Dermis blood vessel endothelial cell (primary cell): ENCODE measurements around the gene FMN2. TPM values are rescaled to one million over a fixed set of nuclear protein-coding genes. Genes with fewer than 3 reads are reported as not detected.

Experiments used
- DNase-seq: peaks from one replicate; pipeline ENCODE4 v3.0.0; 2010
- total RNA-seq: library from RNA; depleted of rRNA; stranded (reverse); fragments of >200 nt; gene quantifications from 2 replicates; pipeline ENCODE4 v1.2.3, GENCODE V29; 2014

The FMN2 gene
- total RNA-seq = 0.14 and 1.5 TPM in 2 replicates

DNA sequence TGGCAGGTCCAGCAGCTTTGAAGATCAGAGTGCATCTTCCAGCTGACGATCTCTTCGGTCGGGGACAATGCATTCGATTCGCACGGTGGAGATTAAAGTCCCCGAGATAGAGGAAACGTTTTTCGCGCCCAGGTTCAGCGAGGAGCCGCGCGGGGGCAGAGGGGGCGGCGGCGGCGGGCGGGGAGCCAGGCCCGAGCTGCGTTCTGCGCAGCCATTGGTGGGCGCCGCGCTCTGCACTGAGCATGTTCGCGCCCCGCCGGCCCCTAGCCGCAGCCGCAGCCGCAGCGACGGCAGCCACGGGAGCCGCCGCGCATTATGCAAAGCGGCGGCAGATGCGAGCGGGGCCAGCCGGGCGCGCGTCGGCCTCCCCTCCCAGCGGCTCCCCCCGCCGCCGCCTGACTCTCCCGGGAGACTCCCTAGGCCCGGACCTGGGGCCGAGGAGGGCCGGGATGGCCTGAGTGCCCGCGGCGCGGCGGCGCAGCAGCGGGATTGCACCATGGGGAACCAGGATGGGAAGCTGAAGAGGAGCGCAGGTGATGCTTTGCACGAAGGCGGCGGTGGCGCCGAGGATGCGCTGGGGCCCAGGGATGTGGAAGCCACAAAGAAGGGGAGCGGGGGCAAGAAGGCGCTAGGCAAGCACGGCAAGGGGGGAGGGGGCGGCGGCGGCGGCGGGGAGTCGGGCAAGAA lies at the start of gene FMN2:
FMN2 (plus strand) TSS at position 270 of the 687 bp plus-strand sequence; CDS start at position 497, 227 bp downstream.
- DNase-seq = peak; percentile 6

DNA sequence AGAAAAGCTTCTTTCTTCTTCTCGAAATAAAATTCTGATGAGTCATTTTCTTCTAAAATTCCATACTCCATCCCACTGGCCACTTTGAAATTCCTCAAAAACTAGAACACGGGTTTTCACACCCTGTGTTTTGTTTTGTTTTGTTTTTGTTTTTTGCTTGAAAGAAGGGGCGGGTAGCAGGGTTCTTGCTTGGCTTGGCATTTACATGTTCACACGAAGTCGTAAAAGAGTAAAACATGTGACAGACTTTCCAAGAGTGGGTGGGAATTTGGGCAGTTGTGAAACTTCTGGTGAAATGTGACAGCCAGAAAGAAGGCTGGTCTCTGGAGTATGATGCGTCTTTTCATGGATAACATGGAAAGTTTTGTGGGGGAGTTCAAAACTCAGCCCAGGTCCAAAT lies 47.1 kb upstream of the FMN2 start:
- DNase-seq = no peak

DNA sequence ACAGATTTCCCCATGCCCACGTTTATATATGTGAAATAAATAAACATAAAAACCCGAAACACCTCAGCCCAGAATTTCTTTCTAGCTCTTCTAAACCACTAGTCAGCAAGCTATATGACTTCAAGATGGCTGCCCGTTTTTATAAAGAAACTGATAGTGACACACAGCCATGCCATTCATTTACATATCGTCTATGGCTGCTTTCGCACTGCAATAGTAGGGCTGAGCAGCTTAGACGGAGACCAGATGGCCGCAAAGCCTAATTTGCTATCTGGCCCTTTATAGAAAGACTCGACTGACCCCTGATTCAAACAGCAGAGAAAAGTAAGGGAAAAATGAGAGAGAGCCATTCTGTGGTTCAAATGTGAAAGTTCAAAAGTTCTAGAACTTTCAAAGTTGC lies 45.7 kb upstream of the FMN2 start:
- no peak for DNase-seq

DNA sequence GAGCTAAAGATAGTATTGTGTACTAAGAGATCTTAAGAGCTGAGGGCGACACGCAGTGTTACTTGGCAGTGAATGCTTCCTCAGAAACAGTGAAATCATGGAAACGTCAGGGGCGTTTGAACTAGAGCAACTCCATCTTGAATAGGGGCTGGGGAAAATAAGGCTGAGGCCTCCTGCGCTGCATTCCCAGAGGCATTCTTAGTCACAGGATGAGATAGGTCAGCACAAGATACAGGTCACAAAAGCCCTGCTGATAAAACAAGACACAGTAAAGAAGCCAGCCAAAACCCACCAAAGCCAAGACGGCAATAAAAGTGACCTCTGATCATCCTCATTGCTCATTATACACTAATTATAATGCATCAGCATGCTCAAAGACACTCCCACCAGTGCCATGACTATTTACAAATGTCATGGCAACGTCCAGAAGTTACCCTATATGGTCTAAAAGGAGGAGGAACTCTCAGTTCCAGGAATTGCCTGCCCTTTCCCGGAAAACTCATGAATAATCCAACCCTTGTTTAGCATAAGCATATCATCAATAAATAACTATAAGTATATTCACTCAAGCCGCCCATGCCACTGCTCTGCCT lies 37.5 kb upstream of the FMN2 start:
- DNase-seq = no peak

DNA sequence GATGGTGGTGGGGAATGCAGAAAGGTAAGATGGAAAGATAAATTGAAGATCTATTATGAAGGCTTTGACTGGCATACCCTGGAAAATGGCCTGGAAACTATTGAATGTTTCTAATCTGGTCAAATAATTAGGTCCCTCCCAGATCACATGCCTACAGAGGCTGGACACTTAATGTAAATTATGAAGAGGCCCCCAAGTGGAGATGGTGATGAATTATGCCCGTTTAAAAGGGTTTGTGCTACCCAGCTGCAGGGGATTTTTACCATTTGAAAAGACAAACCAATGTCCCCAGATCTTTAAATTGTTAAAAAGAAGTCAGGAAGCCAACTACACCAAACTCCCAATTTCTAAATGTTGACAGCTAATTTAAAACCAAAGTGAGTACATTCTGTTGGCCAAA lies 35.7 kb upstream of the FMN2 start:
- DNase-seq = no peak

DNA sequence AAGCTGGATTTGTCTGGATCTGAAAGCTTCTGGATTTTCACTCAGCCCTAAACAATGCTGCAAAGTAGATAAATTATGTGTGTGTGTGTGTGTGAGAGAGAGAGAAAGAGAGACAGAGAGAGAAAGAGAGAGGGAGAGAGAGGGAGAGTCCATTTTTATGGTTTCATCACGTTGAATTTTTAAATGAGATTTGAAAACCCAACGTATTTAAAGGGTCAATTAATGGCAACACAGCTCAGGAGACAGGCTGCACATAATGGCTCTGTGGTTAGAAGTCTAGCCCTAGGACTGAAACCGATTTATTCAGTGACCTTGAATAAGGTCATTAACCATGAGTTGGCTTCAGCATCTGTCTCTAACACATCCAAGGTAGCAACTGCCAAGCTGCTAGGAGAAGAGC lies 35.3 kb upstream of the FMN2 start:
- no peak for DNase-seq

DNA sequence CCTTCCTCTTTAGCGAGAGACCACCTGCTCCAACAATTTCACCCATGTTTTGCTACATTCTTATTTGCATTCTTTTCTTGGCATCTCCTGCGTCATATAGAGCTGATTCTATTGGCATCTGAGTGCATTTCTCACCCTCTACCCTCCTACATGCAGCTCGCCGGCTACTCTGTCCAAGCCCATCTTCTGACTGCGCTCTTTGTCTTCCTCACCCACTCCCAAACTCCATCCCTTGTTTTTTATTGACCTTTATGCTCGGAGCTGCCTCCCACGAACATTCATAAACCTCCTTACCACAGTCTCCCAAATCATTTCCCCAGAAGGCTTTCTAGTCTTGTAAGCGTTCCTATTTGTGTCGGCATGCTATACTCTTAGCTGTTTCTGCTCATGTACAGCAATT lies 33.6 kb upstream of the FMN2 start:
- no peak for DNase-seq

DNA sequence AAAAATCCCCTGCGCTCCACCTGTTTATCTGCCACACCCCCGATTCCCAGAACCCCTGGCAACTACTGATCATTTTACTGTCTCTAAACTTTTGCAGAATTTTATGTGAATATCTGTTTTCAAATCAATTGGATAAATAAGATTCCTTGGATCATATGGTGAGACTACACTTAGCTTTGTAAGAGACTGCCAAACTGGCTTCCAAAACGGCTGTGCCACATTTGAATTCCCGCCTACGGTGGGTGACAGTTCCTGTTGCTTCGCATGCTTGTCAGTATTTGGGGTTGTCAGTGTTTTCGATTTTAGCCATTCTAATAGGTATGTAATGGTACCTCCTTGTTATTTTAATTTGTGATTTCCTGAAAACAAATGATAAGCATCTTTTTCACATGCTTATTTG lies 22.7 kb upstream of the FMN2 start:
- DNase-seq = no peak

DNA sequence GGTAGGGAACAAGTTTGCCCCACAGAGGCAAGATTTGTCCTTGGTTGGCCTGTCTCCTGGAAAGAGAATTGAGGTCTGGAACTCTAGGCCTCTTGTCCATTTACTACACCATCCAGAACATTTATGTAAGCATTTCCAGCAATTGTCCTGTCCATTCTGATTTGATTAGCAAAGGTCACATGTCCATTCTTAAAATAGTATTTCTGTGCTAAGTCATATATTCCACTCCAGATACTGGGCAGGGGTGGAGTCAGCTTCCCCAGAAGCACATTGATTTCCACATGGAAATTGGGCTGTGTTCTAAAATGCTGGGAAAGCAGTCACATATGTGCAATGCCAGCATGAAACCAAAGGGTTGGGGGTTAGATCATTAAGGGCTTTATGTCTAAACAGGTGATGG lies 21.5 kb upstream of the FMN2 start:
- DNase-seq = peak; percentile 34

DNA sequence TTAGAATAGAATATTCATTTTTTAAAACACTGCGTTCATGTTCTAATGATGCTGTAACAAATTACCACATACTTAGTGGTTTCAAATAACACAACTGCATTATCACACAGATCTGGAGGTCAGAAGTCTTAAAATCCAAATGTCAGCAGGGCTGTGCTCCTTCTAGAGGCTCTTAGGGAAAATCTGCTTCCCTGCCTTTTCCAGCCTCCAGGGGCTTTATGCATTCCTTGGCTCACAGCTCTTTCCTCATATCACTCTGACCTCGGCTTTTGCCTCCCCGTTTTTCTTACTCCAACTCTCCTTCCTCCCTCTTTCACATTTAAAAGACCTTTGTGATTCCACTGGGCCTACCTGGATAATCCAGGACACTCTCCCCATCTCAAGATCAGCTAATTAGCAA lies 18.6 kb upstream of the FMN2 start:
- no peak for DNase-seq

DNA sequence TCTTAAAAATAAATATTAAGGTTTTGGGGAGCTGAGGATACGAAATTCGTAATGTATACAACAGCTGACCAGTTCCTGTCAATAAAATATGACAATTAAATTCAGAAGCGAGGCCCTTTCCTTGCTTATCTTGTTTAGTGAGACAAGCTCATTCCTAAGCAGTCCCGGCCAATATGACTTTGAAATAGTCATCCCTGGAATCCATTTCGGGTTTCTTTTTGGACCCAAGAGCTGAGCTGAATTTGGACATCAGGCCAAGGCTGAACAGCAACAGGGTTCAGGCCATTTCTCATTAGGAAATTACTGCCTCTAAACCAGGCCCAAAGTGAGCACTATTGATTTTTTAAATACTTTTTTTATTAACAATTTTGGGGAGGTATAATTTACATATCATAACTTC lies 17.3 kb upstream of the FMN2 start:
- DNase-seq = no peak

DNA sequence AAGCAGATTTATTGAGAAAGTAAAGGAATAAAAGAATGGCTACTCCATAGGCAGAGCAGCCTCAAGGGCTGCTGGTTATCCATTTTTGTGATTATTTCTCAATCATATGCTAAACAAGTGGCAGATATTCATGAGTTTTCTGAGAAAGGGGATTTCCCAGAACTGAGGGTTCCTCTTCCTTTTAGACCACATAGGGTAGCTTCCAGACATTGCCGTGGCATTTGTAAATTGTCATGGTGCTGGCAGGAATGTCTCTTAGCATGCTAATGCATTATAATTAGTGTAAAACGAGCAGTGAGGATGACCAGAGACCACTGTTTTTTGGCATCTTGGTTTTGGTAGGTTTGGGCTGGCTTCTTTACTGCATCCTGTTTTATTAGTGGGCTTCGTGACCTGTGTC lies 16.8 kb upstream of the FMN2 start:
- DNase-seq = no peak

DNA sequence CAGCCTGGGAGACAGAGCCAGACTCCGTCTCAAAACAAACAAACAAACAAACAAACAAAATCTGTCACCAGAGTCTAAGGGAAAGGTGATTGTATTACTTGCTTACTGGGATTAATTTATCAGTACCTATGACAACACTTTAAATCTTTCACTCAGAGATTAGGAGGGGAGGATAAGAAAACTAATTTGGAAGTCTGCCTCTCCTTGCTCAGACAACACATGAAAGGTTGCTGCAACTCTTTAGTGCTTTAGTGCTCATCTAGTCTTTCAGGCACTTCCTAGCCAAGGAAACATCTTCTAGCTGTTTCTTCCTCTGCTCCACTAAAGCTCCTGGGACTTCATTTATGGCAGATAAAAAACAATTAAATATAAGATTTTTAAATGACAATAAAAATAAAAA lies 7.3 kb upstream of the FMN2 start:
- no peak for DNase-seq

DNA sequence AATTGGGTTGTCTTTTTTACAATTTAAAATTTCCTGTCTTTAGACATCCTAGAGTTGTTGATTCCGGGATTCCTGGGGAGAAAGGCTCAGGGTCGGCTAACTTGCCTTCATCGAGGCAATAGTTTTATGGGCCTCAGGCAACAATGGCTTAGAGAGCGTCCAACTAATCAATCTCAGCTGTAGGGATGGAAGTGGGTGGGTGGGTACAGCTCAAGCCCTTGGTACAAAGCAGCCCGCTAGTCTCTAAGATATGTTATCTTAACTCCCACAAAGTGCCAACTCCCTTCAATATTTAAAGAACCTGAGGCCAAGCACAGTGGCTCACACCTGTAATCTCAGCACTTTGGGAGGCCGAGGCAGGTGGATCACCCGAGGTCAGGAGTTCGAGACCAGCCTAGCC lies 6.9 kb upstream of the FMN2 start:
- DNase-seq = no peak

DNA sequence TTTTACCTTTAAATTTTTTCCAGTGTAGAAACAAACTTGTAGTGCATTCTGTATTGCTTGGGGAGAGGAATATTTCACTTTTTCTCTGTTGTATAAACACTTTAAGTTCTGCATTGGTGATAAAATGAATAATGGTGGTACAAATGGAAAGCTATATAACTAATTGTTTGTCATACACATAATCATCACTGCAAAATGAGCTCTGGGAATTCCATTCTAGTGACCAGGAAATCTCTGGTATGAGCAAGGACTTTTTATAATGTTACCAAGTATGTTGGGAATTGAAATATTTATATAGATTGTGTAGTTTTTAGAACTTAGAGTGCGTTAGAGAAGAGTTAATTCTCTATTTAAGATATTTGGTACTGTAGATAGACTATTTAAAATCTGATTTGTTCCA lies 5.0 kb upstream of the FMN2 start:
- DNase-seq = no peak

DNA sequence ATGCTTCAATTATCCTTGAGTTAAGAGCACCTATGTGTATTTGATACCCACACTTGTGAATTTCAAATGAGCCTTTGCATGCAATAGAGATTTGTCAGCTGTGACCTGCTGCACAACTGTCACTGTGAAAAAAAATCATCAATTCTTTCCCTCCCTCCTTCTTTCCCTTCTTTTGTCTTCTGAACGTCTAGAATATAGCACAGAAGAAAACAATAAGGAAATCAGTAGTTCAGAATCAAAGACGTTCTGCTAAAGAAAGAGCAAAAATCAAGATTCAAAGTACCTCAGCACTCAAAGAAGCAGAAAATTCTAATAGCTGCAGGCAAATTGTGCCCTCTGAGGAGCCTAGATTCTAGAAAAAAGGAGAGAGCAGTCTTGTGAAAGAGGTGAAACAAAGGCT lies 1.7 kb upstream of the FMN2 start:
- DNase-seq = no peak

DNA sequence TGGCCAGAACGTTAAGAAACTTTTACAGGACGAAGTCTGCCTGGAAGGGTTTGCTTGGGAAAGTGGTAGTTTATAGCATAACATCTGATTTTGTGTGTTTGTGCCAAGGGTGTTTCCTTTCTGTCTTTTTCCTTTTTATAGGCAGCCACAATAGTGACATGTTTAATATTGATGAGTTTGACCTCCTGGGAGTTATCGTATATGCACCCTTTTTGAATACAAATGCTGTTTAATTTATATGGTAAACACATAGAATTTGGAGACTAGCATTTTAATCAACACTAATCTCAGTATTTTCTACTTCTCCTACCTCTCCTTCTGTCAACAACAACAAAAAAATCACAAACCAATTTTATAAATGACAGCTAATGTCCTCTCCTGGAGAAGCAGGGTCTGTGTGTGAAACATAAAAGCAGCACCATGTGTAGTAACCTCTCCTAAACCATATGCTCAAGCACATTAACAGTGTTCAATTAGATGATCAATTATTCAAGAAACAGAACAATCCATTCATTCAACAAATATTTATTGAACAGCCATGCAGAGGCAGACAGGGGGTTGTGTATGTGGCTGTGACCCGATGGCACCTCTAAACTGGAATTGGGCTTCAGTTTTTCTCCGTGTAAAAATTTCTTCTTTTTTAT lies 604 bp upstream of the FMN2 start:
- no peak for DNase-seq

DNA sequence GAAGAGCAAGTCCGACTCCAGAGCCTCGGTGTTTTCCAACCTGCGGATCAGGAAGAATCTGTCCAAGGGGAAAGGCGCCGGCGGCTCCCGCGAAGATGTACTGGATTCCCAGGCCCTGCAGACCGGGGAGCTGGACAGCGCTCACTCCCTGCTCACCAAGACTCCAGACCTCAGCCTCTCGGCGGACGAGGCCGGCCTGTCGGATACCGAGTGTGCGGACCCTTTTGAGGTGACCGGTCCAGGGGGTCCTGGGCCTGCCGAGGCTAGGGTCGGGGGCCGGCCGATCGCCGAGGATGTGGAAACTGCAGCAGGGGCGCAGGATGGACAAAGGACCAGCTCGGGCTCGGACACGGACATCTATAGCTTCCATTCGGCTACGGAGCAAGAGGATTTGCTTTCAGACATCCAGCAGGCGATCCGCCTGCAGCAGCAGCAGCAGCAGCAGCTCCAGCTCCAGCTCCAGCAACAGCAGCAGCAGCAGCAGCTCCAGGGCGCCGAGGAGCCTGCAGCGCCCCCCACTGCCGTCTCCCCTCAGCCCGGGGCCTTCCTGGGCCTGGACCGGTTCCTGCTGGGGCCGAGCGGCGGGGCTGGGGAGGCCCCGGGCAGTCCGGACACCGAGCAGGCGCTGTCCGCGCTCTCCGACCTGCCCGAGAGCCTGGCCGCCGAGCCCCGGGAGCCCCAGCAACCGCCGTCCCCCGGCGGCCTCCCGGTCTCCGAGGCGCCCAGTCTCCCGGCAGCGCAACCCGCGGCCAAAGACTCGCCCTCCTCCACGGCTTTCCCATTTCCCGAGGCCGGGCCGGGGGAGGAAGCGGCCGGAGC lies 827 bp downstream of the FMN2 start:
- peak; percentile 60 for DNase-seq

DNA sequence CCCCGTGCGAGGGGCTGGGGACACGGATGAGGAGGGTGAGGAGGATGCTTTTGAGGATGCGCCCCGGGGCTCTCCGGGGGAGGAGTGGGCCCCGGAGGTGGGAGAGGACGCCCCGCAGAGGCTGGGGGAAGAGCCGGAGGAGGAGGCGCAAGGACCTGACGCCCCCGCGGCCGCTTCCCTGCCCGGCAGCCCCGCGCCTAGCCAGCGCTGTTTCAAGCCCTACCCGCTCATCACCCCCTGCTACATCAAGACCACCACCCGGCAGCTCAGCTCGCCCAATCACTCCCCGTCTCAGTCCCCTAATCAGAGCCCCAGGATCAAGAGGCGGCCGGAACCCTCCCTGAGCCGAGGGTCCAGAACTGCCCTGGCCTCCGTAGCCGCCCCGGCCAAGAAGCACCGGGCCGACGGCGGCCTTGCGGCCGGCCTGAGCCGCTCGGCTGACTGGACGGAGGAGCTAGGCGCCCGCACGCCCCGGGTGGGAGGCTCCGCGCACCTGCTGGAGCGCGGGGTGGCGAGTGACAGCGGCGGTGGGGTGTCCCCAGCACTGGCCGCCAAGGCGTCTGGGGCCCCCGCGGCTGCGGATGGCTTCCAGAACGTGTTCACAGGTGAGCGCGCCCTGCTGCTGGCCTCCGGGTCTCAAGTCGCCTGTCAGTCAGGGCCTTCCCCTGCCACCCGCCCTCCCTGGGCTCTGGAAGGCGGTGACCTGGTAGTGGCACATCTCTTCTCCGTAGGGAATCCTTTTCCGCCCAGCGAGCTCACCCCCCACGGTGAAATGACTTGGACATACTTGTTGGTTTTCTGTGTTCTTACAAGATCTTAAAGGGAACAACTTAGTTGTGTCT lies 1.7 kb downstream of the FMN2 start:
- DNase-seq = peak; percentile 1

DNA sequence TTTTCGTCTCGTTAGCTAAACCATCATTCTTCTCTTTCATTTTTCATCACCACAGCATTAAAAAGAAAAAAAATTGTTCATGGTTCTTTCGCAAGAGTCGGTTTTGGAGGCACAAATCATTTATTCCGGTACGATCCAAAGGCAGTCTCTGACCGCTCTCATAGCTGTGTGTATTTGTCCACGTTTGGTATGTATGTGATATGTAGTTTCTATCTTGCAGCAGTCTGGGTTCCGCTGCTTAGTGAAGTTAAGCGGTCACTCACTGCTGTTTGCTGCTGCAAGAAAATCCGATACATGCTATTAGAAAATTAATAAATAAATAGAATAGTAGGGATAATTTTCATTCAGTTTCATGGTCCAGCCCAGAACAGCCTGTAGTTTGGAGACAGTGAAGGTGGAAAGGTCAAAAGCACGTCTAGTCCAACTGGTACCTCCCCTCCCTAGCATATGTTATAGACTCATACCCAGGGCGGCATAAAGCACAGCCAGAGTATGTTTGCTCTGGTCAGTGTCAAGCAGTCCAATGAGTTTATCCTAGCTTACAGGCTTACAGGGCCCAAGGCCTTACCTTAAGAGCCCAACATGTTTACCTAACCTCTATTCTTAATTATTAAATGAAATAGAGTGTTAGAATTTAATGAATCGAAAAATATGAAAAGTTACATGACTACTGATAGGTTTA lies 2.5 kb downstream of the FMN2 start:
- DNase-seq = no peak

DNA sequence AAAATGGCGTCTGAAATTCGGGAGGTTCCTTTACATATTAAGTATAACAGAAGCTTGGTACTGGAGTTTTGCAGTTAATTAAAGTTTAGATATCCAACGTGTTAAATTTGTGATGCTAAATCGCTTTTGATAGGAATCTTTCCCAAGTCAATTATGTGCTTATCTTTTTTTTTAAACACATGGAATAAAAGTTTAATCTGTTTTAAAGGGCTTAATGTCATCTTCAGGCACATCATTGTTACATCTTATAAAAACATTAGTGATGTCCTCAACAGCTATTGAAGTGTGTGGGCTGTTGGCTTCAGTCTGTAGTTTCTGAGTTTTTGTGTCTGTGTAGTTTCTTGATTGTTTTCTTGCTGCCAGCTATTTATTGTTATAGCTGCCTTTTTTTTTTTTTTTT lies 5.3 kb downstream of the FMN2 start:
- DNase-seq = no peak

DNA sequence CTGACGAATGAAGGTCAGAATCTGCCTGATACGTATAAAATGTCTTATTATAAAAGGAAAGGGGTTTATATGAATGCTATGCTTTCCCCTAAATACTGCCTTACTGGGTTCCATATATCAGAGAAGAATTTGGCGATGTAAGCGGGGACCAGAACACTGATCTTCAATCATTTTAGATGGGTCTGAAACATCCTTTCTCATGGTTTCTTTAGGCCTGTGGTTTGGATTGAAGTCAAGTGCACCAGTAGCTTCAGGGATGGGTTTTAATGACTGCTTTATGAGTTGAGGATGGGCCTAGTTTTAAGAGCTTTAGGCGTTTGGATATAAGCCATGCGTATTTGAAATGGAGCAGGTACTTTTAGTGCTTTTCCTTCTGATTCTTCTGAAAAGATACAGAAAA lies 6.9 kb downstream of the FMN2 start:
- no peak for DNase-seq
